HG03108 (cell line): Measurements from ENCODE around the gene TLR2.
"Not testable (repeated sequence)": the region's sequence is repeated elsewhere in the genome, so short reads cannot be mapped to it uniquely, and the experiment has no call there.

Experiments
- ATAC-seq: cut with Tn5 transposase; IDR thresholded peaks from one replicate; pipeline ENCODE4 v1.9.1; 2021; ENCODE audit warnings: moderate library complexity; ENCODE audit not compliant: unreplicated experiment

TLR2 gene

GRCh38 chr4:153661215-153661822 lies 22.8 kb upstream of the TLR2 start:
- ATAC-seq, result no peak

- no peak for ATAC-seq
These were observed 22.2 kb upstream of the TLR2 start for GRCh38 chr4:153661908-153662307.

- ATAC-seq, result no peak
These were observed 20.4 kb upstream of the TLR2 start for GRCh38 chr4:153663667-153664066.

GRCh38 chr4:153666505-153666904 lies 17.6 kb upstream of the TLR2 start:
- ATAC-seq, result not testable (repeated sequence)

- no peak for ATAC-seq
These were observed 15.4 kb upstream of the TLR2 start for GRCh38 chr4:153668647-153669046.

- ATAC-seq, result no peak
These were observed 14.2 kb upstream of the TLR2 start for GRCh38 chr4:153669838-153670237.

GRCh38 chr4:153676486-153676885 lies 7.6 kb upstream of the TLR2 start:
- no peak for ATAC-seq

GRCh38 chr4:153676984-153677383 lies 7.1 kb upstream of the TLR2 start:
- ATAC-seq, result no peak

- no peak for ATAC-seq
These were observed 4.6 kb upstream of the TLR2 start for GRCh38 chr4:153679486-153679885.

- no peak for ATAC-seq
These were observed 308 bp upstream of the TLR2 start for GRCh38 chr4:153683763-153684181.

GRCh38 chr4:153684971-153685371 lies 891 bp downstream of the TLR2 start:
- ATAC-seq, result no peak

GRCh38 chr4:153704522-153704921 lies 20.4 kb downstream of the TLR2 start:
- ATAC-seq, result no peak

GRCh38 chr4:153705743-153706468 lies 21.8 kb downstream of the TLR2 start:
- ATAC-seq, result peak; percentile 71

- peak; percentile 20 for ATAC-seq
These were observed 22.4 kb downstream of the TLR2 start for GRCh38 chr4:153706519-153706918.

- ATAC-seq, result no peak
These were observed 26.6 kb downstream of the TLR2 start for GRCh38 chr4:153710681-153711080.

GRCh38 chr4:153713866-153714646 lies 30.0 kb downstream of the TLR2 start:
- ATAC-seq, result no peak

GRCh38 chr4:153722036-153722435 lies 38.0 kb downstream of the TLR2 start:
- no peak for ATAC-seq

GRCh38 chr4:153724606-153725005 lies 40.5 kb downstream of the TLR2 start:
- ATAC-seq, result no peak

GRCh38 chr4:153725136-153725830 lies 41.2 kb downstream of the TLR2 start:
- ATAC-seq, result no peak

- ATAC-seq, result no peak
These were observed 41.7 kb downstream of the TLR2 start for GRCh38 chr4:153725831-153726154.

GRCh38 chr4:153728151-153728550 lies 44.1 kb downstream of the TLR2 start:
- no peak for ATAC-seq
